ENCODE data around the gene MET.

DNA sequence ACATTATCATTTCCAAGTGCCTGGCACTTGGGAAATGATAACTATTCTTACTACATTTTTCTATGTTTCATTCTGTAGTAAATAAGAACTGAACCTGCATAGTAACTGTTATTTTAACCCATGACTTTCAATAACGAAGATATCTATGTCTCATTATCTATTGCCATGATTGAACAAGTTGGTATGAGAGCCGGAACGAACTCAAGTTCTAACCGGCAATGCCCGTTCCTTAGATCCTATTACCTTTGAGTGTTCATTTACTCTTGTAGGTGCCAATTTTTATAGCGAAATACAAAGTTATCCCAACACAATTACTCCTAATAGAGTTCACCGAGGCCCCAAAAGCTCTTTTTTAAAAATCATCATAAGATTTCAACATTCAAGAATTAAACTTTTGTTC, 885 bp upstream of the MET start:
- no peak for TF ChIP-seq TAF1 (IDR thresholded peaks at IDR 0.05; ENCODE audit: low read depth)
- TF ChIP-seq, protein P1, sequence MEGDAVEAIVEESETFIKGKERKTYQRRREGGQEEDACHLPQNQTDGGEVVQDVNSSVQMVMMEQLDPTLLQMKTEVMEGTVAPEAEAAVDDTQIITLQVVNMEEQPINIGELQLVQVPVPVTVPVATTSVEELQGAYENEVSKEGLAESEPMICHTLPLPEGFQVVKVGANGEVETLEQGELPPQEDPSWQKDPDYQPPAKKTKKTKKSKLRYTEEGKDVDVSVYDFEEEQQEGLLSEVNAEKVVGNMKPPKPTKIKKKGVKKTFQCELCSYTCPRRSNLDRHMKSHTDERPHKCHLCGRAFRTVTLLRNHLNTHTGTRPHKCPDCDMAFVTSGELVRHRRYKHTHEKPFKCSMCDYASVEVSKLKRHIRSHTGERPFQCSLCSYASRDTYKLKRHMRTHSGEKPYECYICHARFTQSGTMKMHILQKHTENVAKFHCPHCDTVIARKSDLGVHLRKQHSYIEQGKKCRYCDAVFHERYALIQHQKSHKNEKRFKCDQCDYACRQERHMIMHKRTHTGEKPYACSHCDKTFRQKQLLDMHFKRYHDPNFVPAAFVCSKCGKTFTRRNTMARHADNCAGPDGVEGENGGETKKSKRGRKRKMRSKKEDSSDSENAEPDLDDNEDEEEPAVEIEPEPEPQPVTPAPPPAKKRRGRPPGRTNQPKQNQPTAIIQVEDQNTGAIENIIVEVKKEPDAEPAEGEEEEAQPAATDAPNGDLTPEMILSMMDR (IDR thresholded peaks at IDR 0.05; ENCODE audit: poor library complexity, severe bottlenecking): no peak
- no peak for TF ChIP-seq POLR2AphosphoS5 (IDR thresholded peaks at IDR 0.05)
